LNCAP (cell line): ENCODE data around the gene RSRC1.

Experiments
- TF ChIP-seq, protein P1 (sequence below): fragments of 450-650 bp; IDR thresholded peaks from 2 replicates; pipeline ENCODE4 v1.5.1; 2017; ENCODE audit warnings: mild to moderate bottlenecking

The RSRC1 gene

DNA sequence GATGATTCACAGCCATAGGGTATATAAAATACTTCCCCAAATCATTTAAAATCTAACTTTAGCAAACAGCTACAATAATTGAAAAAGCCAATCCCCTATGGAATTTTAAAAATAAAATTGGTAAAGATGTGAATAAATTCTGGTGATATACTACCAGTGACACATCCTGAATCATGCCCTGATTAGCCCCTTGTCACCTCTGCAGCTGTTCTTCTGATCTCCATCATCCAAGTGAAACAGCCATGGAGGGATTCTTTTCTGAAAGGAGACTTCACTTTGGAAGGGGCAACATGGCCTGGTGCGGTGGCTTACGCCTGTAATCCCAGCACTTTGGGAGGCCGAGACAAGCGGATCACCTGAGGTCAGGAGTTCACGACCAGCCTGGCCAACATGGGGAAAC lies 345.5 kb downstream of the RSRC1 start:
- TF ChIP-seq, protein P1, sequence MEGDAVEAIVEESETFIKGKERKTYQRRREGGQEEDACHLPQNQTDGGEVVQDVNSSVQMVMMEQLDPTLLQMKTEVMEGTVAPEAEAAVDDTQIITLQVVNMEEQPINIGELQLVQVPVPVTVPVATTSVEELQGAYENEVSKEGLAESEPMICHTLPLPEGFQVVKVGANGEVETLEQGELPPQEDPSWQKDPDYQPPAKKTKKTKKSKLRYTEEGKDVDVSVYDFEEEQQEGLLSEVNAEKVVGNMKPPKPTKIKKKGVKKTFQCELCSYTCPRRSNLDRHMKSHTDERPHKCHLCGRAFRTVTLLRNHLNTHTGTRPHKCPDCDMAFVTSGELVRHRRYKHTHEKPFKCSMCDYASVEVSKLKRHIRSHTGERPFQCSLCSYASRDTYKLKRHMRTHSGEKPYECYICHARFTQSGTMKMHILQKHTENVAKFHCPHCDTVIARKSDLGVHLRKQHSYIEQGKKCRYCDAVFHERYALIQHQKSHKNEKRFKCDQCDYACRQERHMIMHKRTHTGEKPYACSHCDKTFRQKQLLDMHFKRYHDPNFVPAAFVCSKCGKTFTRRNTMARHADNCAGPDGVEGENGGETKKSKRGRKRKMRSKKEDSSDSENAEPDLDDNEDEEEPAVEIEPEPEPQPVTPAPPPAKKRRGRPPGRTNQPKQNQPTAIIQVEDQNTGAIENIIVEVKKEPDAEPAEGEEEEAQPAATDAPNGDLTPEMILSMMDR, result no peak

DNA sequence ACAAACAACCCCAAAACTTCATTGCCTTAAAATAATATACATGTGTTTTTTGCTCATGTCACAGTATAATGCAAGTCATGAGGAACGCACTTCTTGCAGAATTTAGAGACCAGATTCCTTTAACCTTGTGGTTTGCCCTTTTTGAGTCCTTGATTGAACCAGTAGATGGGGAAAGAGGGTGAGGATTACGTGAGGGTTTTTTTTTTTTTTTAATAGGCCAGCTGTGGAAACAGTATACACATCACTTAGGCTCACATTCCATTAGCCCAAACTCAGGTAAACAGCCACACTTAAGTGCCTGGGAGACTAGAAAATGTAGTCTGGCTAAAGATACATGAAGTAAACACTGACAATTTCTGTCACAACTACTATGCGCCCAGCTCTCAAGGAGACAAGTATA lies 346.2 kb downstream of the RSRC1 start:
- TF ChIP-seq, protein P1, result no peak

DNA sequence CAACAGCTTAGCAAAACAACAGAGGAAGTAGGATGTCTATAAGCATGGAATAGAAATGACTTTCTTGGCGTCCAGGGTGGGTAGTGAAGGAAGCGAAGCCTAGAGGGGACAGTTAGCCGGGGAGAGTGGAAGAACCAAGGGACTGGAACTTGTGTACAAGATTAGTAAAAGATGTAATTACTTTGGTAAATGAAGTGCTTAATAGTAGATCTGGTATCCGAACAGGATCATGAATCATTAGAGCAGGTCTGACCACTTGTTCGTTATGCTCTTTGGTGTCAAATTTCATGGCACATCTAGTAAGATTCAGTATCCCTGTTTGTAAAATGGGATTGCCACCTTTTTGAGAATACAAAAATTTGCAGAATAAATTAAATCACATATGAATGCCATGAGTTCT lies 348.6 kb downstream of the RSRC1 start:
- TF ChIP-seq, protein P1, result no peak

DNA sequence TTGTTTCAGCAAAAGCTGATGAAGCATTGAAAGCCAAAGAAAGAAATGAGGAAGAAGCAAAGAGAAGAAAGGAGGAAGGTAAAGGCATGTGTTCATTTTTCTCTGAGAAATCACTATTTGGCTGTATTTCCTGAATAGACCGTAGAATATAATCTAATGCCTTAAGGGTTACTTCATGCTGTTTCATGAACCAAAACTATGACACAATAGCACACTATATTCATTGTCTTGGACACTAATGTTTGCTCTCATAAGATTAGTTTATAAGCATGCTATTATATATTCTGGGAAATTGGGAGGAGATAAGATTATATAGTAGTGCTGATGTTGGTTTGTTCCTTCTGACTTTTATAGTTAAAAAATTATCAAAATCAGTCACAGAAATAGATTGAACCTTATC lies 351.0 kb downstream of the RSRC1 start:
- TF ChIP-seq, protein P1, result no peak

DNA sequence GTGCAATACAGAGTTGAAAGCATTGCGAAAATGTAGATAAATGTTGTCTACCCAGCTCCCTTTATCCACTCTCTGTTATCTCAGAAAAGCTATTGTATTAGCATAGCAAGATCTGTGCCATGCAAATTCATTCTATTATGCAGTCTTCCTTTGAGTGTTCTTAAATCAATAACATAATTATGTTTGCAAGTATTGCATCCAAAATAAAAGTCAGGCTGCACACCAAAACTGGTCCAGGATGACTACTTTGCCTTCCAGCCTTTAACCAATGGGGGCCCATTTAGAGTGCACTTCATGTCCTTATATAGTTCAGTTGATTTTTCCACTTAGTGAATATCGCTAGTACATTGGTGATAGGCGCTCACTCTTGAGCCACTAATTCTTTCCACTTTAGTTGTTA lies 353.7 kb downstream of the RSRC1 start:
- TF ChIP-seq, protein P1, result no peak

DNA sequence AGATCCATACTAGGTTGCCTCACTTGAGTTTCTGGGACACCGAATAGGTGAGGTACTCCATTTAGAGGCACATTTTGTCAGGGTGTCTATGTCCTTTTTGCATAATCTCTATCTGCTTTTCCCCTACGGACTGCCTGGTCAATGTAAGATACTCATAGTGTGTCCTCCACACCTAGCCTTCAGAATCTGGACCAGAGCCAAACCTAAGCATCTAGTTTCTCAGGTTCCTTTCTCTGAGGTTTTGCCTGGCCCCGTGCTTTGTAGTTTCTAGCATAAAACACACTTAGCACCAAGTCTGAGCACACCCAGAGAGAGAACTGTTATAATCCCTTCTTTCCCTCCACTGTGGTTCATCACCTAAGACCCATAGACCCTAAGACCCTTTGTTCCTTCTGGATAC lies 355.2 kb downstream of the RSRC1 start:
- TF ChIP-seq, protein P1, result no peak

DNA sequence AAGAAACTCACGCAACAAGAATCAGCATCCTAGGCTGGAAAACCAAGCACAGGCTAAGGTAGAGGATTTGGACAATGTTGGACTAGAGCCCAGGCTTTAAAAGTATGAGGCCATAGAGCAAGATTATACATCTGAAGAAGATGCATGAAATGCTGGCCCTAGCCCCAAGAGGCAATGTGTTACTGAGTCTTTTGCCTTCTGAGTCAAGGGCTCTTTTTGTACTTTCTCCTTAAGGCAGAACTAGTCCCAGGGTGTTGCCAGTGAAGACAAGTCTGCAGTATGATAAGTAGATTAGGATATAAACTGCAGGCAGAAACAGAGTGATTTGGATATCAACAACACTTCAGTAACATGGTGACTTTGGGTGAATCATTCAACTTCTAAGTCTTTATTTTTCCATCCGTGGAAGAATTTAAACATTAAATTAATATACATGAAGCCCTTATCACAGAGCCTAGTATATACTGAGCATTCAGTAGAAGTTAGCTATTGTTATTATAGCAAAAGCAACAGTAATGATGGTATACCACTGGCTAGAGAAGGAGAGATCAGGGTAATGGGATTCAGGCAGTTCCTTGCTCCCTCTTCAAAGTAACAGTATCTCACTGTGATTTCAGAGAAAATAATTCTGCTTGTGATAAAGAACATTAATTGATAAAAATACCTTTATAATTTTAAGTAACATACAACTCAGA lies 361.2 kb downstream of the RSRC1 start:
- TF ChIP-seq, protein P1, result no peak
